C4-2B (cell line): ENCODE data around the gene DSCAML1.

Source experiments
- ZFX ChIP-seq: fragments of 450-650 bp; IDR thresholded peaks from 2 replicates; pipeline ENCODE4 v1.6.1; 2017
- TF ChIP-seq, protein P1 (sequence below): fragments of 450-650 bp; conservative IDR thresholded peaks from 2 replicates; pipeline ENCODE4 v1.5.1; 2017; ENCODE audit warnings: mild to moderate bottlenecking

DNA sequence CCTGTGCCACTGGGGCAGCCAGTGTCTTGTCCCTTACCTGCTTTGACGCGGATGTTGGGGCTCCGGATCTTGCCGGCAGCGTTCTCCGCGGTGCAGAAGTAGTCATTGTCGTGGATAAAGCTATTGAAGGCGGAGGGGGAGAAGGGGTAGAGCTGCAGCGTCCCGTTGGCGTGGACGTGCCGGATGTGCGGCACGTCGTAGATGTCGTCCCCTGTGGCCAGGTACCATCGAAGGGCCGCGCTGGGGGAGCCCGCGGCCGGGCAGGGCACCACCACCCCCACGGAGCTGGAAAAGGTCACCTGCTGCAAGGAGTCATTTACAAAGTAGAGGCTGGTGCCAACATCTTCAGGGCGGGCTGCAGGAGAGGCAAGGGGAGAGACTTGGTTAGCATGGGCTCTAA is 16.6 kb downstream of the DSCAML1 start:
- TF ChIP-seq, protein P1, sequence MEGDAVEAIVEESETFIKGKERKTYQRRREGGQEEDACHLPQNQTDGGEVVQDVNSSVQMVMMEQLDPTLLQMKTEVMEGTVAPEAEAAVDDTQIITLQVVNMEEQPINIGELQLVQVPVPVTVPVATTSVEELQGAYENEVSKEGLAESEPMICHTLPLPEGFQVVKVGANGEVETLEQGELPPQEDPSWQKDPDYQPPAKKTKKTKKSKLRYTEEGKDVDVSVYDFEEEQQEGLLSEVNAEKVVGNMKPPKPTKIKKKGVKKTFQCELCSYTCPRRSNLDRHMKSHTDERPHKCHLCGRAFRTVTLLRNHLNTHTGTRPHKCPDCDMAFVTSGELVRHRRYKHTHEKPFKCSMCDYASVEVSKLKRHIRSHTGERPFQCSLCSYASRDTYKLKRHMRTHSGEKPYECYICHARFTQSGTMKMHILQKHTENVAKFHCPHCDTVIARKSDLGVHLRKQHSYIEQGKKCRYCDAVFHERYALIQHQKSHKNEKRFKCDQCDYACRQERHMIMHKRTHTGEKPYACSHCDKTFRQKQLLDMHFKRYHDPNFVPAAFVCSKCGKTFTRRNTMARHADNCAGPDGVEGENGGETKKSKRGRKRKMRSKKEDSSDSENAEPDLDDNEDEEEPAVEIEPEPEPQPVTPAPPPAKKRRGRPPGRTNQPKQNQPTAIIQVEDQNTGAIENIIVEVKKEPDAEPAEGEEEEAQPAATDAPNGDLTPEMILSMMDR = no peak
- TF ChIP-seq ZFX = no peak
